ENCODE results near the gene POU2F3. TPM values are rescaled to one million over a fixed set of nuclear protein-coding genes. Genes with fewer than 3 reads are reported as not detected.
A peak's percentile ranks its signal among the peaks of the same experiment; 100 is the strongest.

The POU2F3 gene
- total and polyA plus RNA-seq, 2 of the 4 experiments (the other 2 are of a cell fraction), result under 0.01 to 0.09 TPM

GRCh38 chr11:120331301-120331996, 91.5 kb downstream of the POU2F3 start (continued):
- no peak for TF ChIP-seq MXI1 (IDR thresholded peaks at IDR 0.05; ENCODE audit: borderline replicate concordance, low read depth, low read length)
- TF ChIP-seq POLR2A (IDR thresholded peaks at IDR 0.05; ENCODE audit: low read depth, low read length), result peak; percentile 35; the same call in 1 of the 2 replicates
- no peak for TF ChIP-seq MAZ (IDR thresholded peaks at IDR 0.05; ENCODE audit: borderline replicate concordance, low read depth, low read length)
